SK-N-MC (cell line): Measurements from ENCODE around the gene HS1BP3.

Experiments
- EZH2 ChIP-seq: fragments of 200-600 bp; sonication (generic); IDR thresholded peaks from one replicate; pipeline ENCODE4 v1.6.1; 2017; ENCODE audit warnings: antibody characterized with exemption
- FOXP2 ChIP-seq: optimal IDR thresholded peaks from 2 replicates; pipeline ENCODE3; 2011; ENCODE audit warnings: mild to moderate bottlenecking, moderate library complexity; ENCODE audit not compliant: insufficient read depth; ENCODE audit errors: extremely low read length, control extremely low read depth
- POLR2AphosphoS5 ChIP-seq: IDR thresholded peaks from 2 replicates; pipeline ENCODE4 v1.6.1; 2012; ENCODE audit warnings: mild to moderate bottlenecking, low read depth, low read length, borderline replicate concordance

GRCh38 chr2:20612925-20613916, 37.7 kb downstream of the HS1BP3 start:
- TF ChIP-seq POLR2AphosphoS5 (no peak), EZH2 (no peak), FOXP2 (no peak)
